H9 (cell line): ENCODE measurements around the gene ZNF821. TPM values are rescaled to one million over a fixed set of nuclear protein-coding genes. Genes with fewer than 3 reads are reported as not detected.
A peak's percentile ranks its signal among the peaks of the same experiment; 100 is the strongest.

Experiments
- DNase-seq: peaks from one replicate; pipeline ENCODE4 v3.0.0-alpha.2; 2017
- H2AFZ ChIP-seq: one replicate; pipeline ENCODE4 v1.6.1; 2013; ENCODE audit warnings: mild to moderate bottlenecking, low read length, control low read depth, moderate library complexity
- H2AK5ac ChIP-seq: 2 replicates; pipeline ENCODE4 v1.6.1; 2013; ENCODE audit warnings: low read length, control low read depth, mixed read lengths; ENCODE audit not compliant: insufficient read length
- H2BK120ac ChIP-seq: one replicate; pipeline ENCODE4 v1.6.1; 2013; ENCODE audit warnings: low read depth, mild to moderate bottlenecking, low read length, control low read depth, inconsistent platforms; ENCODE audit not compliant: poor library complexity, severe bottlenecking
- H2BK12ac ChIP-seq: 2 replicates; pipeline ENCODE4 v1.6.1; 2013; ENCODE audit warnings: low read length, control low read depth, mixed read lengths, low read depth; ENCODE audit not compliant: insufficient read length
- H2BK15ac ChIP-seq: 2 replicates; pipeline ENCODE4 v1.6.1; 2013; ENCODE audit warnings: low read depth, low read length, control low read depth
- H2BK20ac ChIP-seq: one replicate; pipeline ENCODE4 v1.6.1; 2013; ENCODE audit warnings: low read depth, mild to moderate bottlenecking, low read length, control low read depth, inconsistent platforms; ENCODE audit not compliant: poor library complexity, severe bottlenecking
- H2BK5ac ChIP-seq: 2 replicates; pipeline ENCODE4 v1.6.1; 2013; ENCODE audit warnings: low read length, control low read depth, mixed read lengths; ENCODE audit not compliant: insufficient read length
- H3K14ac ChIP-seq: 2 replicates; pipeline ENCODE4 v1.6.1; 2013; ENCODE audit warnings: low read length, control low read depth; ENCODE audit not compliant: insufficient read depth
- H3K18ac ChIP-seq: 2 replicates; pipeline ENCODE4 v1.6.1; 2013; ENCODE audit warnings: low read depth, mild to moderate bottlenecking, mixed read lengths, low read length, control low read depth; ENCODE audit not compliant: insufficient read length
- H3K23ac ChIP-seq: 2 replicates; pipeline ENCODE4 v1.6.1; 2013; ENCODE audit warnings: low read length, control low read depth, mixed read lengths, low read depth; ENCODE audit not compliant: insufficient read length
- H3K23me2 ChIP-seq: 2 replicates; pipeline ENCODE4 v1.6.1; 2013; ENCODE audit warnings: low read depth, mild to moderate bottlenecking, mixed read lengths, low read length, control low read depth; ENCODE audit not compliant: insufficient read length, poor library complexity, severe bottlenecking
- H3K27ac ChIP-seq: 2 replicates; pipeline ENCODE4 v1.5.1; 2013; ENCODE audit warnings: low read length, control low read depth, mixed read lengths, low read depth; ENCODE audit not compliant: insufficient read length
- H3K27me3 ChIP-seq: 2 replicates; pipeline ENCODE4 v1.6.1; 2013; ENCODE audit warnings: low read length, control low read depth, inconsistent platforms; ENCODE audit not compliant: insufficient read depth
- H3K4ac ChIP-seq: 2 replicates; pipeline ENCODE4 v1.6.1; 2013; ENCODE audit warnings: low read depth, mild to moderate bottlenecking, control low read depth, inconsistent platforms, low read length, moderate library complexity
- H3K4me1 ChIP-seq: 2 replicates; pipeline ENCODE4 v1.6.1; 2013; ENCODE audit warnings: low read length, control low read depth, inconsistent platforms; ENCODE audit not compliant: insufficient read depth
- H3K4me2 ChIP-seq: 2 replicates; pipeline ENCODE4 v1.6.1; 2013; ENCODE audit warnings: low read length, control low read depth, mixed read lengths; ENCODE audit not compliant: insufficient read length, insufficient read depth
- H3K56ac ChIP-seq: 2 replicates; pipeline ENCODE4 v1.6.1; 2013; ENCODE audit warnings: low read depth, mild to moderate bottlenecking, mixed read lengths, low read length, control low read depth; ENCODE audit not compliant: insufficient read length
- H3K79me1 ChIP-seq: 2 replicates; pipeline ENCODE4 v1.6.1; 2013; ENCODE audit warnings: low read depth, mild to moderate bottlenecking, moderate library complexity, low read length, control low read depth, inconsistent platforms; ENCODE audit not compliant: insufficient read depth, poor library complexity, severe bottlenecking
- H3K79me2 ChIP-seq: 2 replicates; pipeline ENCODE4 v1.6.1; 2013; ENCODE audit warnings: low read length, control low read depth, inconsistent platforms; ENCODE audit not compliant: insufficient read depth
- H3K9ac ChIP-seq: 2 replicates; pipeline ENCODE4 v1.6.1; 2013; ENCODE audit warnings: low read length, control low read depth, mixed read lengths; ENCODE audit not compliant: insufficient read length; ENCODE audit errors: extremely low read depth
- H3K9me3 ChIP-seq: one replicate; pipeline ENCODE4 v1.6.1; 2013; ENCODE audit warnings: low read depth, low read length, inconsistent platforms; ENCODE audit not compliant: control insufficient read depth
- H3T11ph ChIP-seq: one replicate; pipeline ENCODE4 v1.6.1; 2013; ENCODE audit warnings: mild to moderate bottlenecking, low read length, control low read depth, inconsistent platforms
- H4K20me1 ChIP-seq: one replicate; pipeline ENCODE4 v1.6.1; 2013; ENCODE audit not compliant: control insufficient read depth, insufficient read length, insufficient read depth
- H4K5ac ChIP-seq: 2 replicates; pipeline ENCODE4 v1.6.1; 2013; ENCODE audit warnings: low read depth, mild to moderate bottlenecking, mixed read lengths, low read length, control low read depth; ENCODE audit not compliant: insufficient read length
- H4K8ac ChIP-seq: replicated peaks from 2 replicates; pipeline ENCODE4 v1.6.1; 2013; ENCODE audit warnings: low read length, control low read depth, mixed read lengths, low read depth; ENCODE audit not compliant: insufficient read length
- H4K91ac ChIP-seq: 2 replicates; pipeline ENCODE4 v1.6.1; 2013; ENCODE audit warnings: low read depth, mild to moderate bottlenecking, moderate library complexity, mixed read lengths, low read length, control low read depth; ENCODE audit not compliant: insufficient read length
- H3K27ac Mint-ChIP-seq, 3 experiments: 2 replicates in 2 of 3; 3 replicates in 1 of 3; pipeline ENCODE4 v1.8.0; 2020 to 2021; ENCODE audit warnings: mixed read lengths in 3 of 3, mild to moderate bottlenecking in 1 of 3, moderate library complexity in 1 of 3
- H3K27me3 Mint-ChIP-seq: 2 replicates; pipeline ENCODE4 v1.8.0; 2021; ENCODE audit warnings: low read depth, mild to moderate bottlenecking, moderate library complexity, mixed read lengths
- H3K36me3 Mint-ChIP-seq, 3 experiments: 2 replicates in 2 of 3; 3 replicates in 1 of 3; pipeline ENCODE4 v1.8.0; 2020 to 2021; ENCODE audit warnings: low read depth in 3 of 3, mixed read lengths in 3 of 3; ENCODE audit not compliant: insufficient read depth in 1 of 3
- H3K4me1 Mint-ChIP-seq, 2 experiments: 2 replicates each; pipeline ENCODE4 v1.8.0; 2020; ENCODE audit warnings: mixed read lengths in 2 of 2
- H3K4me3 Mint-ChIP-seq, 2 experiments: 2 replicates in 1 of 2; 3 replicates in 1 of 2; pipeline ENCODE4 v1.8.0; 2020 to 2021; ENCODE audit warnings: mild to moderate bottlenecking in 2 of 2, mixed read lengths in 2 of 2, moderate library complexity in 1 of 2
- H3K9me3 Mint-ChIP-seq, 2 experiments: 2 replicates in 1 of 2; 3 replicates in 1 of 2; pipeline ENCODE4 v1.8.0; 2020; ENCODE audit warnings: mild to moderate bottlenecking in 2 of 2, mixed read lengths in 2 of 2, moderate library complexity in 1 of 2
- WGBS: extraction: QIAGEN DNeasy Blood & Tissue Kit; methylation state at CpG from one replicate; pipeline ENCODE4 v1.1.7; 2013; ENCODE audit warnings: missing lambda C conversion rate, low lambda C conversion rate, mixed read lengths; ENCODE audit not compliant: insufficient read length; ENCODE audit errors: extremely low coverage; 5-methylcytosine and 5-hydroxymethylcytosine counted together
- total RNA-seq: library from RNA; stranded (reverse); gene quantifications from 2 replicates; pipeline ENCODE4 v1.2.1, GENCODE V29; 2021
- TF ChIP-seq, protein P1 (sequence below): fragments of 200-600 bp; sonication (generic); conservative IDR thresholded peaks from 3 replicates; pipeline ENCODE4 v1.8.0; 2021; ENCODE audit warnings: antibody characterized with exemption, mild to moderate bottlenecking

The ZNF821 gene
- total RNA-seq, 1 experiment from 2014 or later: 12.5 TPM

DNA sequence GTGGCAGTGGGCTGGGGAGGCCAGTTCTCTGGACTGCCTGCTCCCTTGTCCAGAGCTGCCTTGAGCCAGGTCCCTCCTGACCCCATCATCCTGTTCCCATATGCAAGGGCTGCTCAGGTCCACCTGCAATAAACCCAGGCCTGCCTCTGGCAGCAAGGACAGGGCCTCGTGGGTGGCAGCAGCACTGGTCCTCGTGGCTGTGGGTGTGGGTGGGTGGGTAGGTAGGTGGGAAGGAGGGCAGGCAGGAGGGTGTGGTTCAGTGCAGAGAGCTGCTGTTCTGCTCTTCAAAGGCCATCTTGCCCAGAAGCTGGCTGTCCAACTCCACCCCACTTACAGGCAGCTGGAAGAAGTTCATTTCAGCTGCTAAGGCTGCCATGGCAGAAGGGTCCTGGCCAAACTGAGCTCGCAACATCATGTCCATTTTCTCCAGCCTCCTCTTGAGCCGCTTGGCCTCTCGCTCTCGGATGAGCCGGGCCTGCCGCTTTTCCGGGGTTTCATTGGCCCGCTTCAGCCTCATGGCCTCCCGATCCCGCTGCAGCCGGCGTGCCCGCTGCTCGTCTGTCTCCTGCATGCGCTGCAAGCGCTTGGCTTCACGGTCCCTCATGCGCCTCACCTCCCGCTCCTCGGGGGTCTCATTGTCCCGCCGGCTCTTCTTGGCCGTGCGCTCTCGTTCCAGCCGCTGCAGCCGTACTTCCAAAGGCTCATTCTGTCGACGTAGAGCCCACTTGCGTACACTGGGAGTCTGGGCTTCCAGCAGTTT is 24.0 kb downstream of the ZNF821 start:
- Mint-ChIP-seq H3K9me3 (no peaks in the 10 kb centered on the region), H3K4me1 (no peaks in the 10 kb centered on the region), H3K4me3 (no peak overlapping the region), H3K27ac (peak overlapping the region in 1 of 3 experiments; percentile 79; a peak in 1 of 7 replicates), H3K27me3 (no peaks in the 10 kb centered on the region), H3K36me3 (peaks cover 17 to 45% (median 38%) of the 10 kb centered on the region in 3 experiments; a peak in 6 of 7 replicates)
- no peaks in the 10 kb centered on the region for H3K4me1 ChIP-seq
- no peak overlapping the region for H2AFZ ChIP-seq
- no peak overlapping the region for H3K14ac ChIP-seq
- no peaks in the 10 kb centered on the region for H3K23me2 ChIP-seq
- no peak overlapping the region for H2BK120ac ChIP-seq
- no peak overlapping the region for H2BK12ac ChIP-seq
- H3K9ac ChIP-seq: no peak overlapping the region
- H2BK15ac ChIP-seq: no peak overlapping the region
- H3K4ac ChIP-seq: no peak overlapping the region
- H3K9me3 ChIP-seq: no peaks in the 10 kb centered on the region
- no peak overlapping the region for H3T11ph ChIP-seq
- H4K91ac ChIP-seq: no peak overlapping the region
- H2BK20ac ChIP-seq: no peak overlapping the region
- no peak overlapping the region for H3K56ac ChIP-seq
- no peak overlapping the region for H3K27ac ChIP-seq
- no peak overlapping the region for H3K4me2 ChIP-seq
- H4K20me1 ChIP-seq: no peaks in the 10 kb centered on the region
- no CpG with 5 or more reads among the region's 32 CpGs for WGBS
- H3K79me2 ChIP-seq: no peaks in the 10 kb centered on the region; the same call in 1 of the 2 replicates
- no peak overlapping the region for H2BK5ac ChIP-seq
- H3K27me3 ChIP-seq: no peaks in the 10 kb centered on the region
- DNase-seq: no peak
- H3K18ac ChIP-seq: no peak overlapping the region
- H3K79me1 ChIP-seq: no peaks in the 10 kb centered on the region
- no peak overlapping the region for H4K5ac ChIP-seq
- TF ChIP-seq, protein P1, sequence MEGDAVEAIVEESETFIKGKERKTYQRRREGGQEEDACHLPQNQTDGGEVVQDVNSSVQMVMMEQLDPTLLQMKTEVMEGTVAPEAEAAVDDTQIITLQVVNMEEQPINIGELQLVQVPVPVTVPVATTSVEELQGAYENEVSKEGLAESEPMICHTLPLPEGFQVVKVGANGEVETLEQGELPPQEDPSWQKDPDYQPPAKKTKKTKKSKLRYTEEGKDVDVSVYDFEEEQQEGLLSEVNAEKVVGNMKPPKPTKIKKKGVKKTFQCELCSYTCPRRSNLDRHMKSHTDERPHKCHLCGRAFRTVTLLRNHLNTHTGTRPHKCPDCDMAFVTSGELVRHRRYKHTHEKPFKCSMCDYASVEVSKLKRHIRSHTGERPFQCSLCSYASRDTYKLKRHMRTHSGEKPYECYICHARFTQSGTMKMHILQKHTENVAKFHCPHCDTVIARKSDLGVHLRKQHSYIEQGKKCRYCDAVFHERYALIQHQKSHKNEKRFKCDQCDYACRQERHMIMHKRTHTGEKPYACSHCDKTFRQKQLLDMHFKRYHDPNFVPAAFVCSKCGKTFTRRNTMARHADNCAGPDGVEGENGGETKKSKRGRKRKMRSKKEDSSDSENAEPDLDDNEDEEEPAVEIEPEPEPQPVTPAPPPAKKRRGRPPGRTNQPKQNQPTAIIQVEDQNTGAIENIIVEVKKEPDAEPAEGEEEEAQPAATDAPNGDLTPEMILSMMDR: no peak
- no peak overlapping the region for H3K23ac ChIP-seq
- H4K8ac ChIP-seq: no peak overlapping the region
- H2AK5ac ChIP-seq: no peak overlapping the region
